ENCODE data around the gene ZNF284. TPM values are rescaled to one million over a fixed set of nuclear protein-coding genes. Genes with fewer than 3 reads are reported as not detected.
A peak's percentile ranks its signal among the peaks of the same experiment; 100 is the strongest.

The ZNF284 gene
- total RNA-seq, 1 donor from 2014 or later = 5.3 TPM

DNA sequence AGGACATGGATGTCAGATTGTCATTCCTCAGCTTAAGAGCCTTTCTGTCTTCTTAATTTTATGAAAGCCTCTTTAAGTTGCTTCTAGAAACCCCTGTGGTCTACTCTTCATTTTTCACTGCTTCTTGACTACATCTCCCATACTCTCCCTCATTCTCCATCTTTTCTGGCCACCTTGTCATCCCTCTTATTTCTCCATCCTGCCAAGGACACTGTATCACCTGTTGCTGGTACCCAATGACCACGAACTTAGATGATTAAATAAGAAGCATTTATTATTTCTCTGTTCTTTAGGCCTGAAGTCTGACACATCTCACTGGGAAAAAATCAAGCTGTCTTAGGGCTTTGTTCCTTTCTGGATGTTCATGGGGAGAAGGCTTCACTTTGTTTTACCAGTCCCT is 10.9 kb upstream of the ZNF284 start:
- H3K4me3 Mint-ChIP-seq = no peak overlapping the region

DNA sequence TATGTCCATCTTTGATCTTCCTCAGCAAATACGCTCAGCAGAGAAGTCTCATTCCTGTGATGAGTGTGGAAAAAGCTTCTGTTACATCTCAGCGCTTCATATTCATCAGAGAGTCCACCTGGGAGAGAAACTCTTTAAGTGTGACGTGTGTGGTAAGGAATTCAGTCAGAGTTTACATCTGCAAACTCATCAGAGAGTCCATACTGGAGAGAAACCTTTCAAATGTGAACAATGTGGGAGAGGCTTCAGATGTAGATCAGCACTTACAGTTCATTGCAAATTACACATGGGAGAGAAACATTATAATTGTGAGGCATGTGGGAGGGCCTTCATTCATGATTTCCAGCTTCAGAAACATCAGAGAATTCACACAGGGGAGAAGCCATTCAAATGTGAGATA is 5.7 kb upstream of the ZNF284 start:
- H3K4me1 Mint-ChIP-seq = peaks cover 2% of the 10 kb centered on the region
- no peak overlapping the region for H3K27ac Mint-ChIP-seq
- TF ChIP-seq, protein P1, sequence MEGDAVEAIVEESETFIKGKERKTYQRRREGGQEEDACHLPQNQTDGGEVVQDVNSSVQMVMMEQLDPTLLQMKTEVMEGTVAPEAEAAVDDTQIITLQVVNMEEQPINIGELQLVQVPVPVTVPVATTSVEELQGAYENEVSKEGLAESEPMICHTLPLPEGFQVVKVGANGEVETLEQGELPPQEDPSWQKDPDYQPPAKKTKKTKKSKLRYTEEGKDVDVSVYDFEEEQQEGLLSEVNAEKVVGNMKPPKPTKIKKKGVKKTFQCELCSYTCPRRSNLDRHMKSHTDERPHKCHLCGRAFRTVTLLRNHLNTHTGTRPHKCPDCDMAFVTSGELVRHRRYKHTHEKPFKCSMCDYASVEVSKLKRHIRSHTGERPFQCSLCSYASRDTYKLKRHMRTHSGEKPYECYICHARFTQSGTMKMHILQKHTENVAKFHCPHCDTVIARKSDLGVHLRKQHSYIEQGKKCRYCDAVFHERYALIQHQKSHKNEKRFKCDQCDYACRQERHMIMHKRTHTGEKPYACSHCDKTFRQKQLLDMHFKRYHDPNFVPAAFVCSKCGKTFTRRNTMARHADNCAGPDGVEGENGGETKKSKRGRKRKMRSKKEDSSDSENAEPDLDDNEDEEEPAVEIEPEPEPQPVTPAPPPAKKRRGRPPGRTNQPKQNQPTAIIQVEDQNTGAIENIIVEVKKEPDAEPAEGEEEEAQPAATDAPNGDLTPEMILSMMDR (IDR thresholded peaks at IDR 0.05; ENCODE audit: unreplicated experiment) = no peak
- no peaks in the 10 kb centered on the region for H3K27me3 Mint-ChIP-seq (ENCODE audit: low read depth)
- no peak overlapping the region for H3K4me3 Mint-ChIP-seq
- peaks cover 89% of the 10 kb centered on the region for H3K36me3 Mint-ChIP-seq
- H3K9me3 Mint-ChIP-seq = peaks cover 61% of the 10 kb centered on the region
- DNase-seq (ENCODE audit: low spot score in 2 of 2, unreplicated experiment in 2 of 2) = no peak

More for the DNA sequence above, 10.9 kb upstream of the ZNF284 start:
- Mint-ChIP-seq H3K27me3 (ENCODE audit: low read depth) (no peaks in the 10 kb centered on the region), H3K4me1 (no peaks in the 10 kb centered on the region), H3K27ac (no peak overlapping the region), H3K36me3 (peaks cover 87% of the 10 kb centered on the region), H3K9me3 (peaks cover 17% of the 10 kb centered on the region)
- TF ChIP-seq, protein P1 (IDR thresholded peaks at IDR 0.05; ENCODE audit: unreplicated experiment) = no peak
- no peak for DNase-seq (ENCODE audit: low spot score in 2 of 2, unreplicated experiment in 2 of 2)

DNA sequence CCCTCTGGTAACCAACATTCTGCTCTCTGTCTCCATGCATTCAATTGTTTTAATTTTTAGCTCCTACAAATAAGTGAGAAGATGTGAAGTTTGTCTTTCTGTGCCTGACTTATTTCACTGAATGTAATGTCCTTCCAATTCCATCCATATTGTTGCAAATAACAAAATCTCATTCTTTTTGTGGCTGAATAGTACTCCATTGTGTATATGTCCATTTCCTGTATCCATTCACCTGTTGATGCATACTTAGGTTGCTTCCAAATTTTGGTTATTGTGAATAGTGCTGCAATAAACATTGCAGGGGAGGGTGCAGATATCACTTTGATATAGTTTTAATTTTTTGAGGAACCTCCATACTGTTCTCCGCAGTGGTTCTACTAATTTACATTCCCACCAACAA is 2.5 kb upstream of the ZNF284 start:
- Mint-ChIP-seq H3K27me3 (ENCODE audit: low read depth) (no peaks in the 10 kb centered on the region), H3K36me3 (peaks cover 63% of the 10 kb centered on the region), H3K27ac (no peak overlapping the region), H3K4me1 (peaks cover 19% of the 10 kb centered on the region), H3K4me3 (no peak overlapping the region), H3K9me3 (peaks cover 59% of the 10 kb centered on the region)
- no peak for DNase-seq (ENCODE audit: low spot score in 2 of 2, unreplicated experiment in 2 of 2)
- TF ChIP-seq, protein P1 (IDR thresholded peaks at IDR 0.05; ENCODE audit: unreplicated experiment) = no peak

DNA sequence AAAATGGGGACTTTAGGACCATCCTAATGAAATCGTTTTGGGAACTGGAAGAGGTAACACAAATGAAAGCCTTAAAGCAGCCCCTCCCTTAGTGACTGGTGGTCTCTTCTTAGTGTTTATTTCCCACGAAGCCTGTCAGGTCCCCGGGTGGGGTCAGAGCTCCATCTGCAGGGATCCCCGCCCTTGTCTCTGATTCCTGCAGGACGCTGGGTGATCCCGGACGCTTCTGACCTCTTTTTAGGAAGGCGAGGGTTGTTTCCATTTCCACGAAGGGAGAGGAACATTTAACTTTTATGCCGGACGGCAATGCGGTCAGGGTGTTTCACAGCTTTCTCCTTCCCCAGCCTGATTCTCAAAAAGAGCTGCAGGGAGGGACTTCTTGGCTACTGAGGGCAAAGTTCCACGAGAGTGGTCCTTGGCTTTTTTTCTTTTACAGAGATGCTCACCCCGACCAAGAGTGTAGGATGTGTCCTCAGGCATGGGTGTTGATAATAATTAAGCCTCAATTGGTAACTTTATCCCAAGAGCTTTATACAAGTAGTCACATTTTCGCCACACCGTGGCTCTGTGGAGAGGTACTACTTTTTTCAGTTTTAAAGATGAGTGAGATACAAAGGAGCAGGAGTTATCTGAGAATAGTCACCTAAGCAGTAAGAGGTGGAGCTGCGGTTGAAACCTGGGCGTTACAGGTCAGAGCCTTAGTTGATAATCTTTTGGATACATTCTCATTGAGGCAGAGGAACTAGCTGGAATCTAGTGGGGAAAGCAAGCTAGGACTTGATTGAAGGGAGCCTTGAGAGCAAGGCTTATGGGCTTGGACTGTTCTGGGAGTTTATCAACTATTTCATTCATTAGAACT is 813 bp downstream of the ZNF284 start:
- no peak overlapping the region for H3K27ac Mint-ChIP-seq
- no peaks in the 10 kb centered on the region for H3K27me3 Mint-ChIP-seq (ENCODE audit: low read depth)
- DNase-seq (ENCODE audit: low spot score in 2 of 2, unreplicated experiment in 2 of 2) = no peak
- H3K4me1 Mint-ChIP-seq = peaks cover 19% of the 10 kb centered on the region
- H3K36me3 Mint-ChIP-seq = peaks cover 43% of the 10 kb centered on the region
- TF ChIP-seq, protein P1 (IDR thresholded peaks at IDR 0.05; ENCODE audit: unreplicated experiment) = no peak
- peaks cover 35% of the 10 kb centered on the region for H3K9me3 Mint-ChIP-seq
- H3K4me3 Mint-ChIP-seq = peak overlapping the region; percentile 92

DNA sequence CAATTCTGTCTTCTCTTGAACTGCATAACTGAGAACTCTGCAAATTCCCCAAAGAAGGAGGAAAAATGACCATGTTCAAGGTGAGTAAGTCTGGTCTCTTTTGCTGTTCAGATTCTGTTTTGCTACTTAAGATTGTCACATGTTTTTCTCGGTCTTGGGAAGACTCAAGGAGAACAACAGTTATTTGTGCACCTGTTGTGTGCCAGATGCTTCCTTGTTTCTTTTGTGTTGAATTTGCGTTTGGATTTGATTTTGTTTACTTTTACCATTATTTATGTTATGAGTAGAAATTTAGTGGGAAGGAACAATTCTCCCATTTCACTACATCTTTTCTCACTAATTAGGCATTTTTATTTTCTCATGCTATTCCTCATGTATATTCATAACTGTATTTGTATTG is 4.4 kb downstream of the ZNF284 start:
- TF ChIP-seq, protein P1 (IDR thresholded peaks at IDR 0.05; ENCODE audit: unreplicated experiment) = no peak
- H3K4me1 Mint-ChIP-seq = peaks cover 17% of the 10 kb centered on the region
- no peak for DNase-seq (ENCODE audit: low spot score in 2 of 2, unreplicated experiment in 2 of 2)

More for the DNA sequence above, 4.4 kb downstream of the ZNF284 start:
- Mint-ChIP-seq H3K9me3 (peaks cover 5% of the 10 kb centered on the region), H3K27me3 (ENCODE audit: low read depth) (no peaks in the 10 kb centered on the region), H3K27ac (no peak overlapping the region), H3K36me3 (peaks cover 27% of the 10 kb centered on the region), H3K4me3 (no peak overlapping the region)
